Gastroesophageal sphincter (tissue), 4 donors: ENCODE data around the gene ELL. TPM values are rescaled to one million over a fixed set of nuclear protein-coding genes. Genes with fewer than 3 reads are reported as not detected.

Experiments
- ATAC-seq: fragments of 150-250 bp; one replicate; pipeline ENCODE4 v1.9.1; 2016; ENCODE audit warnings: mild to moderate bottlenecking, moderate library complexity
- H3K27ac ChIP-seq, 4 donors: fragments of 200-600 bp; sonication (generic) in 3 of 4; 1 replicate in 3 of 4; 2 replicates in 1 of 4; pipeline ENCODE4 v1.5.1; 2016 to 2019
- H3K27me3 ChIP-seq: fragments of 200-600 bp; sonication (generic); one replicate; pipeline ENCODE4 v1.5.1; 2019
- H3K36me3 ChIP-seq, 2 donors: fragments of 200-600 bp; sonication (generic); one replicate each; pipeline ENCODE4 v1.5.1; 2019; ENCODE audit warnings: control low read depth in 1 of 2
- H3K4me1 ChIP-seq, 3 donors: fragments of 200-600 bp; sonication (generic); 1 replicate in 2 of 3; 2 replicates in 1 of 3; pipeline ENCODE4 v1.5.1; 2016 to 2019; ENCODE audit warnings: control low read depth in 2 of 3
- H3K4me3 ChIP-seq, 2 donors: fragments of 200-600 bp; sonication (generic); one replicate each; pipeline ENCODE4 v1.5.1; 2019; ENCODE audit warnings: mild to moderate bottlenecking in 1 of 2, moderate library complexity in 1 of 2
- H3K9me3 ChIP-seq, 3 donors: fragments of 200-600 bp; sonication (generic); one replicate each; pipeline ENCODE4 v1.5.1; 2017 to 2019; ENCODE audit warnings: control low read depth in 2 of 3
- CTCF ChIP-seq, 4 experiments: fragments of 200-600 bp in 2 of 4; fragments of 450-650 bp in 2 of 4; sonication (generic) in 1 of 4; IDR thresholded peaks; one replicate each; pipeline ENCODE4 v1.5.1; 2017 to 2019; ENCODE audit warnings: antibody characterized with exemption in 4 of 4, mild to moderate bottlenecking in 2 of 4, moderate library complexity in 2 of 4
- EP300 ChIP-seq: sonication (generic); formaldehyde crosslinking; IDR thresholded peaks from one replicate; pipeline ENCODE4 v1.6.1; 2017; ENCODE audit warnings: antibody characterized with exemption, mild to moderate bottlenecking
- POLR2A ChIP-seq, 2 donors: fragments of 450-650 bp; IDR thresholded peaks; one replicate each; pipeline ENCODE4 v1.6.1; 2017; ENCODE audit warnings: antibody characterized with exemption in 2 of 2, mild to moderate bottlenecking in 2 of 2, moderate library complexity in 1 of 2
- POLR2AphosphoS5 ChIP-seq: sonication (generic); formaldehyde crosslinking; IDR thresholded peaks from one replicate; pipeline ENCODE4 v1.6.1; 2017; ENCODE audit warnings: antibody characterized with exemption
- WGBS, 2 donors: methylation state at CpG; one replicate each; pipeline ENCODE4 v1.1.5; 2018; ENCODE audit warnings: low coverage in 1 of 2; 5-methylcytosine and 5-hydroxymethylcytosine counted together
- total RNA-seq, 4 donors: library from RNA; depleted of rRNA; stranded (reverse); fragments of >200 nt; gene quantifications; one replicate each; pipeline ENCODE4 v1.1.0, GENCODE V29; 2016

ELL gene
- total RNA-seq, 4 donors from 2014 or later = 12.5 to 19.0 (median 14.7) TPM

- peaks cover 29% of the 10 kb centered on the region for H3K27me3 ChIP-seq
- ATAC-seq = peak; percentile 56
- H3K4me1 ChIP-seq = peaks cover 0 to 8% (median 0%) of the 10 kb centered on the region in 3 donors
- H3K36me3 ChIP-seq = no peaks in the 10 kb centered on the region
- 20% methylated on average over 10 of the region's 33 CpGs; no CpG with 5 or more reads in 1 of the 2 donors for WGBS, 2 donors
- H3K9me3 ChIP-seq = no peaks in the 10 kb centered on the region
- peak within 1 kb of the TSS in 1 of 4 donors; percentile 53 for H3K27ac ChIP-seq
- peak within 1 kb of the TSS in 1 of 2 donors; percentile 38 for H3K4me3 ChIP-seq
- no peak for TF ChIP-seq CTCF (IDR thresholded peaks at IDR 0.05)
- no peak for TF ChIP-seq EP300
- TF ChIP-seq POLR2AphosphoS5 = no peak
- TF ChIP-seq POLR2A (IDR thresholded peaks at IDR 0.05) = peak; percentile 43 to 47
Measured at GRCh38 chr19:18397242-18398202, 124.3 kb downstream of the ELL start, which contains the start of gene LRRC25. TSS of gene LRRC25 (minus strand) at chr19:18397622. CDS start at chr19:18396963, 659 bp downstream.

- Histone ChIP-seq H3K4me1 (peaks cover 0 to 8% (median 0%) of the 10 kb centered on the region in 3 donors), H3K9me3 (no peaks in the 10 kb centered on the region), H3K36me3 (no peaks in the 10 kb centered on the region), H3K27ac (no peak overlapping the region), H3K27me3 (peaks cover 29% of the 10 kb centered on the region), H3K4me3 (peak overlapping the region in 1 of 2 donors; percentile 38)
- ATAC-seq = no peak
- 0% methylated on average over 1 of the region's 37 CpGs; no CpG with 5 or more reads in 1 of the 2 donors for WGBS, 2 donors
- TF ChIP-seq POLR2AphosphoS5 (no peak), CTCF (IDR thresholded peaks at IDR 0.05) (no peak), EP300 (no peak), POLR2A (IDR thresholded peaks at IDR 0.05) (no peak)
Measured at GRCh38 chr19:18396471-18397241, 125.2 kb downstream of the ELL start.

GRCh38 chr19:18393836-18394235, 128.0 kb downstream of the ELL start:
- peaks cover 29% of the 10 kb centered on the region for H3K27me3 ChIP-seq
- H3K9me3 ChIP-seq = no peaks in the 10 kb centered on the region
- peaks cover 0 to 11% (median 0%) of the 10 kb centered on the region in 3 donors for H3K4me1 ChIP-seq
- no peaks in the 10 kb centered on the region for H3K36me3 ChIP-seq
- no peak for ATAC-seq
- H3K4me3 ChIP-seq = peak overlapping the region in 1 of 2 donors; percentile 18
- WGBS, 2 donors = 60 to 74% methylated on average over 7 of the region's 7 CpGs
- peak overlapping the region in 1 of 4 donors; percentile 43 for H3K27ac ChIP-seq
- TF ChIP-seq CTCF (IDR thresholded peaks at IDR 0.05) (no peak), POLR2AphosphoS5 (no peak), EP300 (no peak), POLR2A (IDR thresholded peaks at IDR 0.05) (no peak)

- TF ChIP-seq POLR2AphosphoS5 (no peak), POLR2A (IDR thresholded peaks at IDR 0.05) (no peak)
- Histone ChIP-seq H3K4me3 (peak overlapping the region in 1 of 2 donors; percentile 18), H3K9me3 (no peaks in the 10 kb centered on the region), H3K27ac (no peak overlapping the region), H3K36me3 (no peaks in the 10 kb centered on the region), H3K4me1 (peaks cover 0 to 20% (median 4%) of the 10 kb centered on the region in 3 donors), H3K27me3 (peaks cover 26% of the 10 kb centered on the region)
- WGBS, 2 donors = 72 to 73% methylated on average over 5 of the region's 5 CpGs
- no peak for ATAC-seq
Measured at GRCh38 chr19:18392926-18393325, 128.9 kb downstream of the ELL start.

Other genes with a start within 250 kb of the ELL start
- gene IQCN, start 247.6 kb downstream of the ELL start, total RNA-seq = 1 to 10 TPM in 2 of 4 donors, under 1 TPM in 2; 0.27 to 4.4 (median 1.3) TPM
- gene JUND, start 240.4 kb downstream of the ELL start, total RNA-seq = 100 to 1,000 TPM; 241 to 573 (median 297) TPM
- 100 to 1,000 TPM in 1 of 4 donors, 10 to 100 TPM in 3; 81.2 to 116 (median 94.5) TPM for gene LSM4, start 199.0 kb downstream of the ELL start, total RNA-seq
- gene PGPEP1, start 181.5 kb downstream of the ELL start, total RNA-seq = 10 to 100 TPM; 15.0 to 38.2 (median 23.1) TPM
- 1 to 10 TPM in 3 of 4 donors, under 1 TPM in 1; 0.62 to 3.7 (median 3.0) TPM for gene GDF15, start 135.9 kb downstream of the ELL start, total RNA-seq
- gene LRRC25, start 124.4 kb downstream of the ELL start, total RNA-seq = 10 to 100 TPM in 1 of 4 donors, 1 to 10 TPM in 3; 1.9 to 19.0 (median 4.8) TPM
- 10 to 100 TPM; 58.4 to 76.2 (median 61.3) TPM for gene SSBP4, start 102.7 kb downstream of the ELL start, total RNA-seq
- 10 to 100 TPM; 15.2 to 31.6 (median 19.8) TPM for gene ISYNA1, start 83.9 kb downstream of the ELL start, total RNA-seq
- 100 to 1,000 TPM; 408 to 436 (median 418) TPM for gene FKBP8, start 21.5 kb upstream of the ELL start, total RNA-seq
- 100 to 1,000 TPM; 130 to 137 (median 135) TPM for gene KXD1, start 35.8 kb upstream of the ELL start, total RNA-seq
- gene UBA52, start 49.8 kb upstream of the ELL start, total RNA-seq = 100 to 1,000 TPM; 371 to 644 (median 574) TPM
- 10 to 100 TPM; 64.8 to 72.6 (median 68.6) TPM for gene REX1BD, start 66.7 kb upstream of the ELL start, total RNA-seq
- 10 to 100 TPM; 10.9 to 67.4 (median 42.7) TPM for gene CRLF1, start 84.7 kb upstream of the ELL start, total RNA-seq
- 1 to 10 TPM in 3 of 4 donors, under 1 TPM in 1; 0.96 to 4.0 (median 2.0) TPM for gene TMEM59L, start 90.8 kb upstream of the ELL start, total RNA-seq
- gene KLHL26, start 115.0 kb upstream of the ELL start, total RNA-seq = 10 to 100 TPM; 12.9 to 19.0 (median 14.6) TPM
- 1 to 10 TPM; 3.8 to 8.9 (median 6.3) TPM for gene CRTC1, start 161.6 kb upstream of the ELL start, total RNA-seq